Measurements from ENCODE around the gene PDK2.
A peak's percentile ranks its signal among the peaks of the same experiment; 100 is the strongest.

The PDK2 gene

GRCh38 chr17:50120475-50121253 is 25.5 kb downstream of the PDK2 start:
- no peak for DNase-seq

GRCh38 chr17:50122945-50123344 is 27.8 kb downstream of the PDK2 start:
- DNase-seq = no peak

DNA sequence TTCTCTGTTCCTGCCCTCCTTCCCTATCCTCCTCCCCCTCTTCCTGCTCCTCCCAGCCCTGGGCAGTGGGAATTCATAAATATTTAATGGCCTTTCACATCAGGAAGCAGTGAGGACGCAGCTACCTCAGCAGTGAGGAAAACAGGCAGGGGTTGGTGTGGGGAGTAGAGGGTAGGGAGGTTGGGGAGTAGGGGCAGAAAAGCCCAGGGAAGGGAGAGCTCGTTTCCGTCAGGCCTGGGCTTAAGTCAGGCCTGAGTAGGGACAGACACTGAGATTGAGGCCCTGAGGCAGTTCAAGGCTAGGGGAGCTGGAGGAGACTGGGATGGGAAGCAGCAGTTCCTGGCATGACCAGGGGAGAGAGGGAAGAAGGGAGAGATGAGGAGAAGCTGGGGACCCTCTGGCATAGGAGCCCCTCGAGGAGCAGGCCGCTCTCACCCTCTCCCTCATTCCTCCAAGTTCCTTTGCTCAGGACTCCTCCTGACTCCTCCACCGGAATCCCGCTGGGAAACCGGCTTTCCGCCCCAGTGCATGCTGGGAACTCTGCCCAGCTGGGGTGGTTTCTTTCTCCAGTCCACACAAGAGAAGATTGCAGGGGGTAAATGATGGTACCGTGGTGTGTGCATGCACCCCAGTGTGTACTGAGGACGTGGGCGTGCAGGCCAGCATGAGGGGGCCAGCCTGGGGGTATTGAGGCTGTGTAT is 28.6 kb downstream of the PDK2 start:
- DNase-seq = peak; percentile 49

DNA sequence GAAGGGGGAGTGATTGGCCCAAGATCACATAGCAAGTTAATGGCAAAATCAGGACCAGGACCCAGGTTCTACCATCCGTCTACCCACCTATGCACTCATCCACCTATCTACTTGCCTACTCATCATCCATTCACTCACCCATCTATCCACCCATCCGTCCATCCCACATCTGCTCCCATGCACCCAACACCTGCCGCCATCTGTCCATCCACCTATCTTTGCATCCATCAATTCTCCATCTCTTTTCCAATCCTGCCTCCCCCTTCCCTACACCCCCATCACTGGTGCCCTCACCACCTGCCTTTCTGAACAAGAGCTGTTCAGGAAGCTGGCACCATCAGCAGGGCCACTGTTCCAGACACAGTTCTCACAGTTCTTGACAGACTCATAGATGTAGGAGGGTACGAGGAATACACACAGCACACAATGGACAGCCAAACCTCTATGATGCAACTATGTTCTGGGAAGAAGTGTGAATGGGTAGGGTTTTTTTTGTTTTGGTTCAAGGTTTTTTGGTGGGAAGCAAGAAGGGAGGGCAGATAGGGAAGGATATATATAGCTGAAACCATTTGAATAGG is 30.4 kb downstream of the PDK2 start:
- DNase-seq = no peak

DNA sequence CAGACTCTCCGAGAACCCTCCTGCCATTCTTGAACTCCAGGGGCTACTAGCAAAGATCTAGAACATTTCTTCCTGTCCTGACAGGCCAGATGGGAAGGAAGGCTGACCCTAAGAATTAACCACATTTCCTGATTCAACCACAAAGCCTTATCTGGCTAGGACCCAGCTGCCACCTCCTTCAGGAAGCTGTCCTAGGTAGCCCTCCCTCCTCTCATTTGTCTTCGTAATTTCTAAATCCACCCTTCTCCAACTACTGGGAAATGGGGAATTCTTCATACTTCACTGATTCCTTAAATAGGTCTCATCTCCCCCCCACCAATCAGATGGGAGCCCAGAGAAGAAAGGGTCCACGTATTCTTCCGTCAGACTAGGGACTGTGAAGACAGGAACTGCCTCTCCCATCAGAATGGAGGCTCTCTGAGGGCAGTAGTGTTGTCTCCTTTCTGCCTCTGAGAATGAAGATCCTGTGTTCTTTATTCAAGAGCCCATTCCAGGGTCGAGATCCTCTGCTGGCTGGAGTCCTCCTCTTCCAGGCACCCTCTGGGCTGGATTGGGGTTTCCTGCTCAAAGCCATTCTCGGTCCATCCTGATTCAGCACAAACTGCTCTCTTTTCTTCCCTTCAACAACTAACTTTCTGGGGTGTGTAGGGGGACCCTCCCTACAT is 32.7 kb downstream of the PDK2 start:
- no peak for DNase-seq

GRCh38 chr17:50128441-50129352 is 33.5 kb downstream of the PDK2 start:
- DNase-seq = no peak

DNA sequence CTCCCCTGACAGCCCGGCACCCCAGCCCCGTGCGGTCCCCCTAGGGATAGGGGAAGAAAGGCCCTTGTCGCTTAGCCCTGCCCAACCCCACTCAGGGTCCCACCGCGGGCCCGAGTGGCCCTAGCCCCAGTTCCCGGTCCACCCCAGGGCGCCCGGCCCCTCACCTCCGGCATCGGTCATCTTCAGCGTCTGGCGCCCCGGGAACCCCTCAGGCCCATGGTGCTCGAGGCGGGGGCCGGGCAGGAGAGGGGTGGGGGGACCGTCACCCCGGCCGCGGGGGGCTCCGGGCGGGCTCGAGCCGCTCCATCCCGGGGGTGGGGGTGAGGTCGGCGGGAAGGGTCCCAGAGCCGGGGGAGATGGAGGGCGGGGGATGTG is 34.2 kb downstream of the PDK2 start:
- DNase-seq = no peak

DNA sequence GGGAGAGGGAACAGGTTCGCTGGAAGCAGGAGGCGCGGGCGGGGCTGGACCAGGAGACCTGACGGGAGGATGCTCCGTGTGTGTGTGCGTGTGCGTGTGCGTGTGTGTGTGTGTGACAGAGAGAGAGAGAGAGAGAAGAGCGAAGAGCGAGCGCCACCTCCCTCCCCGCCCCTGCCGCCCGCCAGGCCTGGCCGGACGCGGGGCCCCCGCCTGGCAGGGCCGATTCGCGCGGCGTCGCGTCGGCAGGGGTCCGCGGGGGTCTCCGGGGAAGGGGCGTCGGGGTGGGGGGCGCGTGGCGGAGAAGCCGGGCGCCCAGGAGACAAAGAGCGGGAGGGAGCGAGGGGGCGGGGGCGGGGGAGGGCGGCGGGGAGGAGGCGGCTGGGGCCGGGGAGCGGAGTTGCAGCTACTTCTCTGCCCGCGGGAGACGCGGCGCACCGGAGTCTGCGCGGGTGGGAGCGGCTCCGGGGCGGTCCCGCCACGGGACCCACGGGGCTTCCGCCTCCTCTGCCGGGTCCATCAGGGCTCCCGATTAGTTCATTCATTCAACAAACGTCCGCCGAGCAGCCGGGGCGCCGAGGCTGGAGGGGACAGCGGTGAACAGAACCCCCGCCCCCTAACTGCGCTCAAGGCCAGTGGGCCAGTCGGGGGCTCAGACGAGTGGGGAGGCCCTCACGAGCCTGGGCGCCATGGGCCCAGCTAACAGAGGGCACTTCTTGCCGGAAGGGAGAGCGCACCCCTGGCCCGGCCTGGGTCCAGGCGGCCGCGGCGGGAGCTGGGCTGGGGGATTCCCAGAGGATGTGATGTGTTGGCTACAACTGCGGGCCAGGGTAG is 34.8 kb downstream of the PDK2 start, which contains the start of gene SAMD14:
Gene SAMD14, minus strand, starts transcription at position 433 of the 831 bp plus-strand sequence. CDS start 5,201 bp downstream, outside the sequence.
- peak; percentile 48 for DNase-seq

- peak; percentile 37 for DNase-seq
Observed at GRCh38 chr17:50130559-50131305, 35.6 kb downstream of the PDK2 start.

DNA sequence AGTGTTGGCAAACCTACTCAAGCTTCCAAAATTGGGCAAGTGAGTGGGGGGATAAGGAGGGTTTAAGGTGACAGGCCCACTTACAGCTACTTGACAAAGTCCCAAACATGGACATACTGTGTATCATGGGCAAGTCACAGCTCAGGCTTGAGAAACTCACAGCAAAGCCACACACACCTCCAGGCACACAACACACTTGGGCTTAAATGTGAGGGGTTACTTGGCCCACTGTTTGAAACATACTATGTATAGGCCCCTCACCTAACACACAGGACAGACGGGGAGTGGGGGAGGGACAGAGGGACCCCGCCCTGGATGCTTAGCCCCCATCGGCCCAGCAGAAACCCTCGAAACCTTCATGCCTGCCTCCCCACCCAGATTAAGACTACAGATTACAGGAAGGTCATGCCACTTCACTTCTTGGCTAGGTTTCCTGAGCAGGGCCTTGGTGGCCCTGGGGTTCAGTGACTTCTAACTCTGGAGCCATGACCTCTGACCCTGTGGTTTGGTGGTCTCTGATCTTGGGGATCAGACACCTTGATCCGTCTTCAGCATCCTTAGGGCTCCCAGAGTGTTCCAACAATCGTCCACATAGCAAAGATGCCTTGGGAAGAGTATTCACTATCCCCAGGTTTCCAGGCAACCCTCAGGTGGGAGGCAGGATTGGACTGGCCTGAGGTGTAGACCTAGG is 37.1 kb downstream of the PDK2 start:
- DNase-seq = no peak

GRCh38 chr17:50133028-50133768 is 38.0 kb downstream of the PDK2 start:
- DNase-seq = no peak

GRCh38 chr17:50133769-50134099 is 38.6 kb downstream of the PDK2 start:
- DNase-seq = no peak

GRCh38 chr17:50134206-50135110 is 39.3 kb downstream of the PDK2 start:
- no peak for DNase-seq

DNA sequence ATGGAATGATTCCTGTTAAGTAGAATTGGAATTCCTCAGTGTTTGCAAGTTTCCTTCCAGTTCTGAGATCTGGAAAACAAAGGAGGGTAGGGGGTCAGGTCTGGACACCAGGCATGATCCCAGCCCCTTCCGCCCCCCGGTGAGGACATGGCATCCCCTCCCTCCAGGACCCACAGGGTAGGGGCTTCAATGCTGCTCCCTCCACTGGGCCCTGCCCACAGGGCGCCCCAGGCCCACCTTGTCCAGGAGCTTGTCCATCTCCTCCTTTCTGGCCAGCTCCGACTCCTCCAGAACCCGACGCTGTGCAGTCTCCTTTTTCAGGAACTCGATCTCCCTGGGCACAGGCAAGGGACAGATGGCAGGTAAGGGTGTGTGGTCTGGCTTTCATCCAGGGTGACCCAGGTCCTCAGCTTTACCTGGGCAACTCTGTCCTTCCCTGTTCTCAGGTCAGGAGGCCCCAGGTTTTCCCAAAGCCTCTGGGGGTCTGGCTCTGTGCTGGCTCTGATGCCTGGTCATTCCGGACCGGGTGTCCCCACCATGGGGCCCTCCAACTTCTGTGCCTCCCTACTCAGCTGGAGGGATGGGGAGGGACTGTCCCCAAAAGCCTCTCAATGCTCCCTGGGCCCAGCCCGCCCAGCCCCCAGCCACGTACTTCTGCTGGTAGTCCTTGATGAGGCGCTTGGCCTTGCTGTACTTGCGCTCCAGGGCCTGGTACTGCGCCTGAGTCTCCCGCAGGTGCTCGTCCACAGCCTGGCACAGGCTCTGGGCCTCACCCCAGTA is 40.4 kb downstream of the PDK2 start:
- DNase-seq = no peak

DNA sequence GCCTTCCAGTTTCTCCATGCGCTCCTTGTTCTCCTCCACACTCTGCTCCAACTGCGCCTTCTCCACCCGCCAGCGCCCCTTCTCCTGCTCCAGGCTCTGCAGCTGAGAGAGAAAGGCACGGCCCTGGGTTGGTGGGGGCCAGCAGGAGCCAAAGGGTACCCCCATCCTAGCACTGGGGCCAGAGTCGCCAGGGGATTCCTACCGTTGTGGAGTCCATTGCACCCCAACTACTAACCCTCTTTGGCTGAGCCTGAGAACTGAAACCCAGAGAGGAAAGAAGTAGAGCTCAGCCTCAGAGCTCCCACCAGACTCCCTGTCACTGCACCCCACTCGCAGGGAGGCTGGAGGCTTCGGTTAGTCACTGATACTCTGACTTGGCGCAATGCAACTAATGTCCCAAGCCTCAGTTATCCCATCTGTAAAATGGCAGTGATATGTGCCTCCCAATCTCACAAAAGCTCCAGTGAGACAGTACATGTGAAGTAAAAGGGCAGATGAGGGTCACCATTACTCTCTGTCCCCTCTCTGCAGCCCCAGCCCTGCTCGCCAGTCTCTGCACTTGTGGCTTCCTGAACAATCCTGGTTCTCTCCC is 41.0 kb downstream of the PDK2 start:
- DNase-seq = no peak

DNA sequence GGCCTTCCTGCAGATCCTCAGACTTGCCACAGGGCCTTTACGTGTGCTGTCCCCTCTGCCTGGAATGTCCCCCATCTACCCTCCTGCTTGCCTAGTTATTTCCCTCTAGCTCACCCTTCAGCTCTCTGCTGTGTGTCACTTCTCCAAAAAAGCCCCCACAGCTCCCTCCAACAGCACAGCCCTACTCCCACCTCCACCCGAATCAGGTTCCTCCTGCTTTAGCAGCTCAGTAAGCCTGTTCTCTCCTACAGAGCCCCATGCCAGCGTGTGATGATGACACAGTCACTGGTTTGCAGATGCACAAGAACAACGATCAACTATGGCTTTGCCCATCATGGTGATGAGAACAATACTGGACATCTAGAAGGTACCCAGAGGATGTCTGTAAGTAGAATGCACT is 41.9 kb downstream of the PDK2 start:
- no peak for DNase-seq

DNA sequence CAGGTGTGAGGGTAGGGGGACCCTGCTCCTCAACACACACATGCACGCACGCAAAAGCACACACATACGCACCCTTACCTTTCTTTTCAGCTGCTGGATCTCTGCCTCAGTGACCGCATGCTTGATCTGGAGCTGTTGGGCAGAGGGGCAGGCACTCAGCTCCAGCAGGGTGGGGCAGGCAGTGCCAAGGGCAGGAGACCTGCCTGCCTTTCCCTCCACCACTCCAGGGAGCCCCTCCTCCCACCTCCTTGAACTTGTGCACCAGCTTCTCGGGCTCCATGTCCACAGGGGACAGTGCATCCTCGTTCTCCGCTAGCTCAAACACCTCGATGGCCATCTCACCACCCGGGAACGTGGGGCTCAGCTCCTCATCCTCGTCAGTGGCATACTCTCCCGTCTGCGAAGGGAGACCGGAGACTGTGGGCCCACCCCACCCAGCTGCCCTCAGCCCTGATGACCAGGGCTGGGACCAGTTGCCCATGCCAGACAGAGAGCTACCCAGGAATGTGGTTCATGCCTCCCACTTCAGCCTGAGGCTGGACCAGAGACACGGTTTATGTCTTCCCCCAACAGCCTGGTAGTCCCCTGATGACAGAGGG is 44.1 kb downstream of the PDK2 start:
- no peak for DNase-seq
